ENCODE data around the gene SFRP5.

The SFRP5 gene

DNA sequence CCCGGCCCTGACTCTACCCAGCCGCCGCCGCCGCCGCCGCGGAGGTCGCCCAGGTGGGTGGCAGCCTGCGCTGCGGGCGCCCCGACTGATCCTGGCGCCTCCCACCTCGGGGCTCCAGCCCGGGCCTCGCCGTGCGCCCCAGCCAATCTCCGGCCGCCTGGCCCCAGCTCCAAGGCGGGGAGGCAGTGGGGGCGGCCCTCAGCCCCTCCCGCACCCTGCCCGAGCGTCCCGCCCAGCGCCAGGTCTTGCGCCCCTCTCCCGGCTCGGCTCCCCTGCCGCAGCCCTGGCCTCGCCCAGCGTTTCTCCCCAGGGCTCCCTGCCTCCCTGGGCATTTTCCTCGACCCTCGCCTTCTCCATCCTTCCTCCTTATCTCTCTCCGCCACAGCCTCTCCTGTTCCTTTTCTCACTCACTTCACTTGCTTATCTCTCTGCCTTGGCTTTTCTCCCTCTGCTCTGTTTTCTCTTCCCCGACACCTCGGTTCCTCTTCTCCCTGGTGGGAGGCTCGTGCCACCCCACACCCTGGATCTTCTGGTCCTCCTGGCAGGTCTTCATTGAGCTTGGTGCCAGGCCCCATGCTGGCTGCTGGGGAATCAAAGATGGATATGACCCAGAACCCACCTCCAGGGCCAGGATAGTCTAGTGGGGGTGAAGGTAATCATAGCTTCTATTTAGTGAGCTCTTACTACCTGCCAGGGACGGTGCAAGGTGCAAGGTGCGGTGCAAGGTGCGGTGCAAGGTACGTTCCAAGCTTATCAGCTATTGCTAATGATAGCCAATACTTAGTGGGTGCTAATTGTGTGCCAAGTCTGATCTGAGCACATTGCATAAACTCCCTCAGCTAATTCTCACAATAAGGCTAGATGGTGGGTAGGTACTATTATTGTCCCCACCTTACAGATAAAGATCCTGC lies at the start of gene SFRP5:
TSS of gene SFRP5 (minus strand) at position 87 of the 911 bp plus-strand sequence. CDS start 166 bp downstream, outside the sequence.
- DNase-seq, result no peak

GRCh38 chr10:97820096-97820704 lies 48.4 kb upstream of the SFRP5 start:
- no peak for DNase-seq

DNA sequence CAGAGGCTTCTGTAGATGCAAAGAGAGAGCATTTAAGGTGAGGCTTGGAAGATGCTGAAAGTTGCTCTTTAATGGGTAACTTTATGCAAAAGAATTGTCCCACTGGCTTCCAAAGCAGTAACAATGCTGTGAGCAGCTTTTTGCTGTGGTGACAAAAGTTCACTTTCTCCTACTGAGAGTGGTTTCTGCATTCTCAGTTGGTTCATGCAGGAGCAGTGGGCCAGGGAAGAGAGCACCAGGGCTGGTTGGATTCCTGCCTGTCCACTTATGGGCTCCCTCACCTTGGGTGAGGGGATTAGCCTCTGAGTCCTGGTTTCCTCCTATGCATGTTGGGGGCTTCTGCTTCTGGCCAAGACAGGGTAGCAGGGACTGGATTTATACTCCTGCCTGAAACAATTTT lies 46.8 kb upstream of the SFRP5 start:
- DNase-seq, result no peak

GRCh38 chr10:97816609-97817008 lies 44.8 kb upstream of the SFRP5 start:
- no peak for DNase-seq

- DNase-seq, result no peak
Observed at GRCh38 chr10:97814996-97815395, 43.2 kb upstream of the SFRP5 start.

- DNase-seq, result no peak
Observed at GRCh38 chr10:97813311-97813710, 41.5 kb upstream of the SFRP5 start.

DNA sequence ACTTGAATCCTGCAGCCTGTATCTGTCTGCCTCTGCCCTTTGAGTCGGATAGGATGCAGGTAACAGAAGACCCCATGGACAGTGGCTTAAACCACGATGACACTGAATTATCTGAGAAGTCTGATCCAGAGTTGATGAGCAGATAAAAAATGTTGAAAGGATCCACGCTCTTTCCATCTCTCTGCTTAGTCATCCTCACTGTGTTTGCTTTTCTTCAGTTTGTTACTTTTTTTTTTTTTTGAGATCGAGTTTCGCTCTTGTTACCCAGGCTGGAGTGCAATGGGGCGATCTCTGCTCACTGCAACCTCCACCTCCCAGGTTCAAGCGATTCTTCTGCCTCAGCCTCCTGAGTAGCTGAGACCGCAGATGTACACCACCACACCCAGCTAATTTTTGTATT lies 40.9 kb upstream of the SFRP5 start:
- no peak for DNase-seq

DNA sequence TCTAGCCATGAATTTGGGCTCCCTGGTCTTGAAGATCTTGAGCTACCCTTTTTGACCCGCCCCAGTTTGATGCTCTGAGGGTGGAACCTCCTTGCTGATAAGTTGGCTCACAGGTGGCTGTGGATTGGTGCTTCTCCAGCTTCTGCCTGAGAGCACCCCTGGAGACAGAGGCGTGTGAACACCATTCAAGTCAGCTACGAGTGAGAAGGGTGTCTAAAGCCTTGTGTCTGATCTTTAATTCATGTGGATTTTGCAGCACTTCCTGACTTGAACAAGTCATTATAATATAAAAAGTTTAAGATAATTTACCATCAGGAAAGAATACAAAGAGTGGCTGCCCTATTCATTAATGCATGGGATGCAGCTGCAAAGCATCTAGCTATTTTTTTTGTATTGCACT lies 40.2 kb upstream of the SFRP5 start:
- DNase-seq, result no peak

- no peak for DNase-seq
Observed at GRCh38 chr10:97810446-97810845, 38.6 kb upstream of the SFRP5 start.

DNA sequence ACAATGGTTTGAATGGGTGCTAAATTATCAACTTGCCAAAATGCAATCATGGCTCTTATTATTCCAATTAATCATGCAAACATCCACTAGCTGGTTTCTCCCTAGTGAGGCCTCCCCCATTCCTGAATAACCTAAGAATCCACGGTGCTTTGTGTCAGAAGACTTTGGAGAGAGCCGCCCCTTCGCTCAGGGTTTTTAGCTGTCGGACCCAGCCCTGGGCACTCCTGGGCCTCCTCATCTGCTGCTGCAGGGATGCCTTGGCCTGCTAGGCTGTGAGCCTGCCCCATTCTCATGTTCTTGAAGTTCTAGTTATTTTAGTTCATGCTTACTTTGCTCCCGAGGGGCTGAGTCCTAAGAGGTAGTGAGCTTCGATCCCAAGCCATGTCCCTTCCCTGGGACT lies 34.1 kb upstream of the SFRP5 start:
- no peak for DNase-seq

DNA sequence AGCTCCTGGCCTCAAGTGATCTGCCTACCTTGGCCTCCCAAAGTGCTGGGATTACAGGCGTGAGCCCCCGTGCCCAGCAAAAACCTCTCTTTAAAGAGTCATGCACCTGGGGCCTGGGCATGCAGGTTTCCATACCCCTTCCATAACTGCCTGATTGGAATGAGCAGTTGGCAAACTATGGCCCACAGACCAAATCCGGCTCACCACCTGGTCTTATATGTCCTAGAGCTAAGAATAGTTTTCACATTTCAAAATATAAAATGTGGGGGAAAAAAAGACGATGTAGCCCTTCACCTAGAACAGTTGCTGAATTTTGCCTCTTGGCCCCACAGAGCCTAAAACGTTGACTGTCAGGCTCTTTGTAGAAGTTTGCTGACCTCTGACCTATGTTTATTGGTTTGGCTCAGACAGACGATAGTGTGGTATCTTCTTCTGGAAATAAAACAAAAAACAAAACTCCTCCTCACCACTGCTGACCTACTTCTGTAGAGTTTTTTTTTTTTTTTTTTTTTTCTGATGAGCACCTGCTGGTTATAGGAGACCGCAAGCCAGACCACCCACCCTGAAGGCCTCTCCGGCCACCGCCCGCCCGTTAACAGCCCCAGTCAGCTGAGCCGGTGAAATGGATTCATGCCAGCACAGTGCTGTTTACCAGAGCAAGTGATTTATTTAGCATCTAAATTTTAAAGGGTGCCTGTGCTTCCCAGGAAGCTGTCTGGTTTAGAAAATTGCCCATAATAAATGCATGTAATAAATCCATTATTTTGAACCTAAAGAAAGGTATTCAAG lies 33.5 kb upstream of the SFRP5 start:
- DNase-seq, result no peak

DNA sequence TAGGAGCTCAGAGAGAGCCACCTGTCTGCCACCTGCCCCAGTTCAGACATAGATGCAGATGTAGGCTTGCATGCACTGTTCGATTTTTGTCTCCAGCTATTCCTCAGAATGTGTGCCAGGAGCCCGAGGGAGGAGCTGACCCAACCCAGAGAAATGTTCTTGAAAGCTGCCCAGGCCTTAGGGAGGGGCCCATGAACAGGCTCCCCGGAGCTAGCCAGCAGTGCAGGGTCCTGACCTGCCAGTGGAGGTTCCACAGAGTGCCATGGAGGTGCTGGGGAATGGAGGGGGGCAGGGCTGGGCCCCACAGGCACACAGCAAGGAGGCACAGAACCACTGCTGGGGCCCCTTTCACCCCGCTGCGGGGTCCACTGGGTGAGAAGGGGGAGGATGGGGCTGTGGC lies 29.6 kb upstream of the SFRP5 start:
- no peak for DNase-seq

DNA sequence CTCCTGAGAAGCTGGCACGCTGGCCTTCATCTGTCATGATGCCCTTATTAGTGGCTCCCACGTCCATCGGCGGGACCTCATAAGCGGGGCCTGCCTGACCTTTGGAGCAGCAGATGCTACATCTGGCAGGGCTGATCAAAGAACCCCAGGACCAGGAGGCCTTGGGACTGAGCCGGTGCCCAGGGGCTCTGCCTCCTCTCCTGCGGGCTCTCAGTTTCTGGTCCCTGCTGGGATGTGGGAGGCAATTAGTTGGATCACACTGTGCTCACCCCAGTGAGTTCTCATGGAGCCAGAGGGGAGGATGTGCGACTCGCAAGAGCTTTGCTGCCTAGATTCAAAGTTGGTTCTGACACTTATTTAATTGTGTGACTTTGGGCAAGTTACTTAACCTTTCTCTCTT lies 28.7 kb upstream of the SFRP5 start:
- no peak for DNase-seq

GRCh38 chr10:97798958-97799610 lies 27.3 kb upstream of the SFRP5 start:
- no peak for DNase-seq

- no peak for DNase-seq
Observed at GRCh38 chr10:97796651-97797050, 24.9 kb upstream of the SFRP5 start.

DNA sequence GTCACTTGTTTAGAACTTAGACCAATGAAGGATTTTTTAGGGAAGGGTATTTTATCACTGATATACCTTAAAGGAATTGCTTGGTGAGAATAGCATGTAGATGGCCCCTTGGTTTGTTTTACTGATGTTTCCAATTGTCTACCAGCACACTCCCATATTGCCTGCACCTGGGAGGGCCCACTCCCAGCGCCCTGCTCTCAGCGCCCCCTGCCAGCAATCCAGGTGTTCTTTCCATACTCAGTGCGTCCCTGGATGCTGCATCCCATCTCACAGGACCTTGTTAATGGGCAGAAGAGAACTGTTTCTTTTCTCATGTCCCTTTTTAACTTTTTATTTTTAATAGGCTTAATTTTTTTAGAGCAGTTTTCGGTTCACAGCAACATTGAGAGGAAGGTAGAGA lies 24.1 kb upstream of the SFRP5 start:
- no peak for DNase-seq

DNA sequence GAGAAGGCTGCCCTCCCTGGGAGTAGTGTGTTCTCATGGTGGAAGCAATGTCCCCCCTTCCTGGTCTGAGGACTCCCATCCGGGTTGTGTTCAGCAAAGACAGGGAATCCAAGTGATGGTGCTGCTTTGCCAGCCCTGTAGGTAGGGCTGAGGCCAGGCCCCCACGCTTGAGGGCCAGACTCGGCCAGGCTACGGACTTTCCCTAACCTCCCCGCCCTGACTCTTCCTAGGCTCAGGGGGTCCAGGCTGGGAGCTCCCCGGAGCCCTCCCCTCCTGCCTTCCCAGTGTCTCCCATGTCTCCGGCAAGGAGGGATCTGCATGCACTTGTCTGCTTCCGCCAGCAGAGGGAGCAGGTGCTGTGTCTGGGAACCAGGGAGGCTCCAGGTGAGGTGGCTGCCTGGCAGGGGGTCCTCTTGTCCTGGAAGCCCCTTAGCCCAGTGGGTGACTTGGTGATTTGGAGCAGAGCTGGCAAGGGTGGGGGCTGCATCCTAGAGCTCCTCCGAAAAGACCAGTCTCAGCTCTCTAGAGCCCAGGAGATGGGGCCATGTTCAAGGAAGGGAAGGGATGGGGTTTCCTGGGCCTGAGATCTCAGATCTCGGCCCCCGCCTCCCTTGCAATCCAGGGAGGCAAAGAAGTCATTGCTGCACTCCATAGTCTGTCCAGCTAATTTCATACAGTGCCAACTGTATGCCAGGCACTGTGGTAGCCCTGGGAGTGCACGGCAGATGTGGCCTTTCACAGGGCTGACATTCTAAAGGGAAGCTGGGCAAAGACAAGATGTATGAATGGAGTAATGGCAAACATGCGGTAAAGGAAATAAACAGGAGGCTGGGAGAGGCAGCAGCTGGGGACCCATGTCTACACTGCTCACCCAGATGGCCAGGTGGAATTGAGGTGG lies 20.3 kb upstream of the SFRP5 start:
- peak; percentile 68 for DNase-seq

DNA sequence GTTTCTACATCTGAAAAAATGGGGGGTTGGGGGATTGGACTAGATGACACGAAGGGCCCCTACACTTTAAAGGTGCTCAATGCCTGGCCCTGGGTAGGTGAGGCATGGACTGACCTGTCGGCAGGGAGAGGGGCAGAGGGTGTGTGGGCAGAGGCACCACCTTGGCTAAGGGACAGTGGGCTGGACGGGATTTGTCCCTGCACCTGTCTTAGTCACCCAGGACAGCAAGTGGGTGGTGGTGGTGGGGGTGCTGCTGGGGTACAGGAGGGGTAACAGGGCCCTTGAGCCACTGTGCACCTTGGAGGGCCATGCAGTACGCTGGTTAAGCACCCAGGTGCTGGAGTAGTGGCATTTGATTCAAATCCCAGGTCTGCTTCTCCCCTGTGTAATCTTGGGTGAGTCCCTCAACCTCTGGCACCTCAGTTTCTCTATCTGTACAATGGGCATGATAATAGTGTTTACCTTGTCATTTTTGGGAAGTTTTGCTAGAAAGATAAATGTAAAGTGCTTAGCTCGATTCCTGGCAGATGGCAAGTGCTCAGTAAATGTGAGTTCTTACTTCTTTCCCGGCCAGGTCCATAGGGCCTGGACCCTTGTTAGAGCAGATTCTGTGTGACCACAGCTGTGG lies 18.1 kb upstream of the SFRP5 start:
- DNase-seq, result no peak

DNA sequence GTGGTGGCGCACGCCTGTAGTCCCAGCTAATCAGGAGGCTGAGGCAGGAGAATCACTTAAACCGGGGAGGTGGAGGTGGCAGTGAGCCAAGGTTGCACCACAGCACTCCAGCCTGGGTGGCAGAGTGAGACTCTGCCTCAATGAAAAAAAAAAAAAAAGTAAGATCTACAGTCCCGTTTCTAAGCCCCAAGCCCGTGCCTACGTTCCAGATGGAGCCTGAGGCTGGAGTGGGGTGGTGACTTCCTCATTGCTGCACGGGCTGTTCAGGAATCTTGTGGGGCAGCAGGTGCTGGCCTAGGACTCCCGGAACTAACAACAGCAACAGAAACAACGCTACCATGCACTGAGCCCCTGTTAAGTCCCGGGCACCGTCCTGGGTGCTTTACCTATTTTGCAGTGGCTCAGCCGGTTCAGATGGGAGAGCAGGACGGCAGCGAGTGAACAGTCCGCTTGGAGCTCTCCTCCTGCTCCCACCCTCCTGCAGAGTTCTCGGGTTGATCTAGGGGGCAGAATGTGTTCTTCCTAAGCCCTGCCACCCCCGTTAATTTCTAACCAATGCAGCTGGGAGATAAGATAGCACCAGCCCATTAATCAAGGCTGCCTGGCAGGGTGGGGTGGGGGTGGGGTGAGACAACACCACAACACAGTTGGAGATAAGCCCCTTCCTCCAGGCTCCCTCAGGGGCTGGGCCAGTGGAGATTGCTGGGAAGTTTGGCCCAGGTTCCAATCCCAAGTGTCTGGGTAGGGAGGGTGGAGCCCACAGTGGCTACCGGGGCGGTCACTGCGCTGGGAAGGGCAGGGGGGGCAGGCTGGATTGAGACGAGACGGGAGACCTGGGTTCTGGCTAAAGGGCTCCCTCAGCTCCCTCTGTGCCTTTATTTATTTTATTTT lies 17.0 kb upstream of the SFRP5 start:
- no peak for DNase-seq

DNA sequence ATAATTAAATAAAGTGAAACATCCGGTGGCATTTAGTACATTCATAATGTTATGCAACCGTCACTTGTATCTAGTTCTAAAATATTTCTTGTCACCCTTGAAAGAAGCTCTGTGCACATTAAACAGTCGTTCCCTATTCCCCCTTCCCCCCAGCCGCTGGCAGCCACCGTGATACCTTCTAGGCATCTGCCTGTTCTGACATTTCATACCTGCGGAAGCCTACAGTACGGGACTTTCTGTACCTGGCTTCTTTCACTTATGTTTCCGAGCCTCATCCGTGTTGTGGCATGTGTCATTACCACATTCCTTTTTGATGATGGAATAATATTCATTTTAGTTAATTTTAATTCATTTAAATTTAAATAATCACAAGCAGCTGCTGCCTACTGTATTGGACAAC lies 13.9 kb upstream of the SFRP5 start:
- DNase-seq, result no peak

DNA sequence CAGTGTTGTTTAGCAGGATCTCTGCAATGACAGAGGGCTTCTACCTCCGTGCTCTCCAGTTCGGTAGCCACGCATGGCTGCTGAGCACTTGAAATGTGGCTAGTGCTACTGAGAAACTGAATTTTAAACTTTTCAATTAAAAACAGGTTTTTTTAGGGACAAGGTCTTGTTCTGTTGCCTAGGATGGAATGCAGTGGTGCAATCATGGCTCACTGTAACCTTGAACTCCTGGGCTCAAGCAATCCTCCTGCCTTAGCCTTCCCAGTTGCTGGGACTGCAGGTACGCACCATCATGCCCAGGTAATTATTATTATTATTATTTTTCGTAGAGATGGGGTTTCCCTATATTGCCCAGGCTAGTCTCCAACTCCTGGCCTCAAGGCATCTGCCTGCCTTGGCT lies 13.4 kb upstream of the SFRP5 start:
- DNase-seq, result no peak
